K562 (cell line): ENCODE measurements around the gene CFAP58. TPM values are rescaled to one million over a fixed set of nuclear protein-coding genes. Genes with fewer than 3 reads are reported as not detected.

Experiments used
- BCOR ChIP-seq: fragments of 450-650 bp; IDR thresholded peaks from 2 replicates; pipeline ENCODE4 v1.6.1; 2016
- BRCA1 ChIP-seq, 2 experiments: fragments of 450-650 bp in 1 of 2; sonication (generic) in 1 of 2; formaldehyde crosslinking in 1 of 2; IDR thresholded peaks; 2 replicates each; pipeline versions ENCODE4 v1.5.0 to v1.6.1; 2017 to 2020; ENCODE audit warnings: mild to moderate bottlenecking in 1 of 2, missing genetic modification reagents in 1 of 2
- CBFA2T2 ChIP-seq: fragments of 450-650 bp; conservative IDR thresholded peaks from 2 replicates; pipeline ENCODE4 v1.6.1; 2017; ENCODE audit warnings: mild to moderate bottlenecking
- CC2D1A ChIP-seq: fragments of 450-650 bp; IDR thresholded peaks from 2 replicates; pipeline ENCODE4 v1.6.1; 2017; ENCODE audit warnings: mild to moderate bottlenecking
- ETV1 ChIP-seq: fragments of 450-650 bp; conservative IDR thresholded peaks from 2 replicates; pipeline ENCODE4 v1.6.1; 2016; ENCODE audit warnings: missing genetic modification characterization, control low read depth, low read depth, missing compliant biosample characterization
- HEY1 ChIP-seq: fragments of 250-450 bp; sonication (Bioruptor Pico); IDR thresholded peaks from 2 replicates; pipeline ENCODE4 v1.5.0; 2020; ENCODE audit warnings: mild to moderate bottlenecking, moderate library complexity, borderline replicate concordance
- HLTF ChIP-seq: fragments of 450-650 bp; IDR thresholded peaks from 2 replicates; pipeline ENCODE4 v1.6.1; 2016
- MBD2 ChIP-seq: sonication (generic); IDR thresholded peaks from 2 replicates; pipeline ENCODE4 v1.6.1; 2016; ENCODE audit warnings: low read depth, borderline replicate concordance
- MCM3 ChIP-seq: fragments of 450-650 bp; IDR thresholded peaks from 2 replicates; pipeline ENCODE4 v1.6.1; 2016
- MYNN ChIP-seq, 2 experiments: sonication (generic); formaldehyde crosslinking in 1 of 2; IDR thresholded peaks; 2 replicates each; pipeline versions ENCODE4 v1.5.0 to v1.6.1; 2016 to 2020; ENCODE audit warnings: antibody characterized with exemption in 1 of 2, missing genetic modification reagents in 1 of 2
- NFRKB ChIP-seq: fragments of 450-650 bp; IDR thresholded peaks from 2 replicates; pipeline ENCODE4 v1.6.1; 2016; ENCODE audit warnings: low read depth
- NFYB ChIP-seq: IDR thresholded peaks from 2 replicates; pipeline ENCODE4 v1.6.1; 2011; ENCODE audit warnings: mild to moderate bottlenecking, moderate library complexity; ENCODE audit not compliant: insufficient read length; ENCODE audit errors: extremely low read depth
- PHF21A ChIP-seq: fragments of 450-650 bp; IDR thresholded peaks from 2 replicates; pipeline ENCODE4 v1.6.1; 2017; ENCODE audit warnings: low read depth, borderline replicate concordance
- RBM25 ChIP-seq: fragments of 200-400 bp; formaldehyde crosslinking; IDR thresholded peaks from 2 replicates; pipeline ENCODE4 v1.6.1; 2018; ENCODE audit warnings: low read length, low read depth, moderate library complexity; ENCODE audit not compliant: severe bottlenecking
- SNRNP70 ChIP-seq: fragments of 200-400 bp; formaldehyde crosslinking; optimal IDR thresholded peaks from 2 replicates; pipeline ENCODE3; 2017; ENCODE audit warnings: low read depth, low read length
- TCF7L2 ChIP-seq: fragments of 150-350 bp; IDR thresholded peaks from 2 replicates; pipeline ENCODE4 v1.6.1; 2016; ENCODE audit warnings: low read depth, mild to moderate bottlenecking, low read length, moderate library complexity
- ZFPM2 ChIP-seq: fragments of 250-450 bp; sonication (Bioruptor Pico); IDR thresholded peaks from 2 replicates; pipeline ENCODE4 v1.5.1; 2022; ENCODE audit warnings: mild to moderate bottlenecking
- ZNF133 ChIP-seq: fragments of 250-450 bp; sonication (Bioruptor Pico); IDR thresholded peaks from 2 replicates; pipeline ENCODE4 v1.4.0; 2020; ENCODE audit warnings: mild to moderate bottlenecking
- ZNF384 ChIP-seq: IDR thresholded peaks from 2 replicates; pipeline ENCODE4 v1.6.1; 2012; ENCODE audit warnings: low read depth, low read length, improper control_type of control experiment
- ZNF408 ChIP-seq: fragments of 250-450 bp; sonication (Bioruptor Pico); IDR thresholded peaks from 2 replicates; pipeline ENCODE4 v1.4.0; 2020; ENCODE audit warnings: low read depth, mild to moderate bottlenecking, moderate library complexity
- ZNF551 ChIP-seq: fragments of 250-450 bp; sonication (Bioruptor Pico); IDR thresholded peaks from 2 replicates; pipeline ENCODE4 v1.5.0; 2021; ENCODE audit warnings: mild to moderate bottlenecking, moderate library complexity
- ZNF79 ChIP-seq: fragments of 250-450 bp; sonication (Bioruptor Pico); IDR thresholded peaks from 2 replicates; pipeline ENCODE4 v1.4.0; 2020; ENCODE audit warnings: low read depth, mild to moderate bottlenecking, moderate library complexity
- ZSCAN29 ChIP-seq: fragments of 450-650 bp; IDR thresholded peaks from 2 replicates; pipeline ENCODE4 v1.6.1; 2017
- polyA plus RNA-seq, 8 experiments: library from polyadenylated mRNA; depleted of rRNA in 4 of 8; stranded (reverse) in 5 of 8; unstranded in 3 of 8; fragments of >200 nt; fragmentation: Nextera tagmentation in 2 of 8; fragmentation: Illumina TruSeq in 1 of 8; extraction: Ambion mirVana in 2 of 8; extraction: Trizol in 1 of 8; gene quantifications; 2 replicates each; pipeline versions ENCODE4 v1.2.1 to v1.2.3, GENCODE V29; 2011 to 2014; ENCODE audit warnings: inconsistent platforms in 1 of 8, missing spikeins in 1 of 8
- total RNA-seq, 7 experiments: library from RNA; depleted of rRNA in 6 of 7; stranded (reverse); fragments of >200 nt in 6 of 7; fragmentation: Illumina TruSeq in 2 of 7; extraction: Trizol in 2 of 7; gene quantifications; 2 replicates each; pipeline versions ENCODE4 v1.2.1 to v1.2.3, GENCODE V29; 2011 to 2021; ENCODE audit warnings: low replicate concordance in 1 of 7
- TF ChIP-seq, protein P1 (sequence below): fragments of 250-450 bp; sonication (Bioruptor Pico); IDR thresholded peaks from 2 replicates; pipeline ENCODE4 v1.6.1; 2021; ENCODE audit warnings: mild to moderate bottlenecking
- TF ChIP-seq, protein P2 (sequence below): fragments of 450-650 bp; IDR thresholded peaks from 2 replicates; pipeline ENCODE4 v1.6.1; 2016; ENCODE audit warnings: low read depth, mild to moderate bottlenecking, moderate library complexity
- TF ChIP-seq, protein P3 (sequence below): fragments of 450-650 bp; IDR thresholded peaks from 2 replicates; pipeline ENCODE4 v1.7.0; 2016; ENCODE audit warnings: borderline replicate concordance
- TF ChIP-seq, protein P4 (sequence below): fragments of 450-650 bp; formaldehyde crosslinking; IDR thresholded peaks from 2 replicates; pipeline ENCODE4 v1.4.0; 2022; ENCODE audit warnings: missing genetic modification characterization
- TF ChIP-seq, protein P5 (sequence below): fragments of 450-650 bp; formaldehyde crosslinking; IDR thresholded peaks from 2 replicates; pipeline ENCODE4 v1.4.0; 2020; ENCODE audit warnings: mild to moderate bottlenecking, moderate library complexity

Gene CFAP58
- total and polyA plus RNA-seq, 9 of the 15 experiments (the other 6 are each of a cell fraction or from before 2014, with no cell fraction given) = 0.08 to 2.0 (median 0.71) TPM

DNA sequence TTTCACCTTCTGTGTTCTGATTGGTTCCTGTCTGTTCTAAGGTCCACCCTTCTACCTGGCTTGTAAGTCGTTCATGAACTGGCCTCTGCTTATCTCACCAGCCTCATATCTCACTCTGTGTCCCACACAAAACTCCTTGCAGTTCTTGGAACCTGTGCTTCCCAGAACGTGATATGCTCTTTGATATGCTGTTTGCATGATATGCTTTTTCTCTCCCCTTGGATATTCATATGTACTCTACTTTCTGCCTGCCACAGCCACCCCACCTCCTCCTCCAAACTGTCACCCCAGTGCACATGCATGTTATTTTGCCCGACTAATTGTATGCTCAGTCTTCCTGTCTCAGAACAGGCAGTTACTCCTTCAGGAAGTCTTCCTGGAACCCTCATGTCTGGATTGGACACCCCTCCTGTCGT is 13.5 kb upstream of the CFAP58 start (continued):
- TF ChIP-seq MYNN (IDR thresholded peaks at IDR 0.05) (0 out of 2 replicates have a peak, but pooled peaks have one; percentile 18), MYNN (CRISPR knock-in tag; IDR thresholded peaks at IDR 0.05) (no peak), ZNF408 (CRISPR knock-in tag) (no peak), ETV1 (no peak), HEY1 (CRISPR knock-in tag) (no peak), ZNF133 (CRISPR knock-in tag) (no peak), ZNF79 (no peak), TCF7L2 (no peak), MBD2 (0 out of 2 replicates have a peak, but pooled peaks have one; percentile 16), BCOR (peak; percentile 50; the same call in 1 of the 2 replicates), SNRNP70 (no peak), RBM25 (no peak), ZSCAN29 (no peak), ZNF551 (CRISPR knock-in tag) (no peak), MCM3 (no peak), PHF21A (no peak), HLTF (peak; percentile 55; the same call in 1 of the 2 replicates), ZFPM2 (no peak), CBFA2T2 (peak; percentile 73), ZNF384 (no peak), NFRKB (peak; percentile 63), BRCA1 (IDR thresholded peaks at IDR 0.05) (no peak), BRCA1 (CRISPR knock-in tag; IDR thresholded peaks at IDR 0.05) (no peak), NFYB (no peak), CC2D1A (no peak)
- TF ChIP-seq, protein P1, sequence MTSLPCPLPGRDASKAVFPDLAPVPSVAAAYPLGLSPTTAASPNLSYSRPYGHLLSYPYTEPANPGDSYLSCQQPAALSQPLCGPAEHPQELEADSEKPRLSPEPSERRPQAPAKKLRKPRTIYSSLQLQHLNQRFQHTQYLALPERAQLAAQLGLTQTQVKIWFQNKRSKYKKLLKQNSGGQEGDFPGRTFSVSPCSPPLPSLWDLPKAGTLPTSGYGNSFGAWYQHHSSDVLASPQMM (CRISPR knock-in tag) = no peak
- TF ChIP-seq, protein P2, sequence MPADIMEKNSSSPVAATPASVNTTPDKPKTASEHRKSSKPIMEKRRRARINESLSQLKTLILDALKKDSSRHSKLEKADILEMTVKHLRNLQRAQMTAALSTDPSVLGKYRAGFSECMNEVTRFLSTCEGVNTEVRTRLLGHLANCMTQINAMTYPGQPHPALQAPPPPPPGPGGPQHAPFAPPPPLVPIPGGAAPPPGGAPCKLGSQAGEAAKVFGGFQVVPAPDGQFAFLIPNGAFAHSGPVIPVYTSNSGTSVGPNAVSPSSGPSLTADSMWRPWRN = no peak
- TF ChIP-seq, protein P3, sequence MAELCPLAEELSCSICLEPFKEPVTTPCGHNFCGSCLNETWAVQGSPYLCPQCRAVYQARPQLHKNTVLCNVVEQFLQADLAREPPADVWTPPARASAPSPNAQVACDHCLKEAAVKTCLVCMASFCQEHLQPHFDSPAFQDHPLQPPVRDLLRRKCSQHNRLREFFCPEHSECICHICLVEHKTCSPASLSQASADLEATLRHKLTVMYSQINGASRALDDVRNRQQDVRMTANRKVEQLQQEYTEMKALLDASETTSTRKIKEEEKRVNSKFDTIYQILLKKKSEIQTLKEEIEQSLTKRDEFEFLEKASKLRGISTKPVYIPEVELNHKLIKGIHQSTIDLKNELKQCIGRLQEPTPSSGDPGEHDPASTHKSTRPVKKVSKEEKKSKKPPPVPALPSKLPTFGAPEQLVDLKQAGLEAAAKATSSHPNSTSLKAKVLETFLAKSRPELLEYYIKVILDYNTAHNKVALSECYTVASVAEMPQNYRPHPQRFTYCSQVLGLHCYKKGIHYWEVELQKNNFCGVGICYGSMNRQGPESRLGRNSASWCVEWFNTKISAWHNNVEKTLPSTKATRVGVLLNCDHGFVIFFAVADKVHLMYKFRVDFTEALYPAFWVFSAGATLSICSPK = no peak
- TF ChIP-seq, protein P4, sequence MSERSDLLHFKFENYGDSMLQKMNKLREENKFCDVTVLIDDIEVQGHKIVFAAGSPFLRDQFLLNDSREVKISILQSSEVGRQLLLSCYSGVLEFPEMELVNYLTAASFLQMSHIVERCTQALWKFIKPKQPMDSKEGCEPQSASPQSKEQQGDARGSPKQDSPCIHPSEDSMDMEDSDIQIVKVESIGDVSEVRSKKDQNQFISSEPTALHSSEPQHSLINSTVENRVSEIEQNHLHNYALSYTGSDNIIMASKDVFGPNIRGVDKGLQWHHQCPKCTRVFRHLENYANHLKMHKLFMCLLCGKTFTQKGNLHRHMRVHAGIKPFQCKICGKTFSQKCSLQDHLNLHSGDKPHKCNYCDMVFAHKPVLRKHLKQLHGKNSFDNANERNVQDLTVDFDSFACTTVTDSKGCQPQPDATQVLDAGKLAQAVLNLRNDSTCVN (CRISPR knock-in tag) = no peak
- TF ChIP-seq, protein P5, sequence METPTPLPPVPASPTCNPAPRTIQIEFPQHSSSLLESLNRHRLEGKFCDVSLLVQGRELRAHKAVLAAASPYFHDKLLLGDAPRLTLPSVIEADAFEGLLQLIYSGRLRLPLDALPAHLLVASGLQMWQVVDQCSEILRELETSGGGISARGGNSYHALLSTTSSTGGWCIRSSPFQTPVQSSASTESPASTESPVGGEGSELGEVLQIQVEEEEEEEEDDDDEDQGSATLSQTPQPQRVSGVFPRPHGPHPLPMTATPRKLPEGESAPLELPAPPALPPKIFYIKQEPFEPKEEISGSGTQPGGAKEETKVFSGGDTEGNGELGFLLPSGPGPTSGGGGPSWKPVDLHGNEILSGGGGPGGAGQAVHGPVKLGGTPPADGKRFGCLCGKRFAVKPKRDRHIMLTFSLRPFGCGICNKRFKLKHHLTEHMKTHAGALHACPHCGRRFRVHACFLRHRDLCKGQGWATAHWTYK (CRISPR knock-in tag) = no peak
